HUES6 (cell line): ENCODE data around the gene FAM3B.

Experiments
- H3K27ac ChIP-seq: 2 replicates; pipeline ENCODE4 v1.7.0; 2013; ENCODE audit warnings: low read depth, mild to moderate bottlenecking, low read length, inconsistent platforms
- H3K27me3 ChIP-seq: 2 replicates; pipeline ENCODE4 v1.6.1; 2013; ENCODE audit warnings: low read length; ENCODE audit not compliant: control insufficient read depth, insufficient read depth
- H3K36me3 ChIP-seq: 2 replicates; pipeline ENCODE4 v1.6.1; 2013; ENCODE audit warnings: low read length; ENCODE audit not compliant: control insufficient read depth, insufficient read depth
- H3K4me1 ChIP-seq: 2 replicates; pipeline ENCODE4 v1.6.1; 2013; ENCODE audit warnings: low read length; ENCODE audit not compliant: control insufficient read depth, insufficient read depth
- H3K4me3 ChIP-seq: 2 replicates; pipeline ENCODE4 v1.5.1; 2013; ENCODE audit warnings: low read depth, low read length
- H3K9ac ChIP-seq: one replicate; pipeline ENCODE4 v1.6.1; 2013; ENCODE audit warnings: mild to moderate bottlenecking, low read length
- H3K9me3 ChIP-seq: 2 replicates; pipeline ENCODE4 v1.6.1; 2013; ENCODE audit warnings: low read depth, low read length; ENCODE audit not compliant: control insufficient read depth, insufficient read depth

The FAM3B gene

GRCh38 chr21:41316200-41317062 lies at the start of gene FAM3B:
TSS of gene FAM3B (plus strand) at chr21:41316801. CDS start at chr21:41316880, 79 bp downstream.
- Histone ChIP-seq H3K27me3 (peaks cover 35% of the 10 kb centered on the region), H3K27ac (no peak within 1 kb of the TSS), H3K9me3 (no peaks in the 10 kb centered on the region), H3K4me3 (peak within 1 kb of the TSS; percentile 71), H3K9ac (peak within 1 kb of the TSS; percentile 44), H3K4me1 (peaks cover 7% of the 10 kb centered on the region), H3K36me3 (no peaks in the 10 kb centered on the region)

- H3K9me3 ChIP-seq, result peaks cover 10% of the 10 kb centered on the region; the same call in 1 of the 2 replicates
- H3K4me1 ChIP-seq, result no peaks in the 10 kb centered on the region
- no peak overlapping the region for H3K4me3 ChIP-seq
- H3K27me3 ChIP-seq, result no peaks in the 10 kb centered on the region
- no peaks in the 10 kb centered on the region; the same call in 1 of the 2 replicates for H3K36me3 ChIP-seq
- no peak overlapping the region for H3K27ac ChIP-seq
- H3K9ac ChIP-seq, result no peak overlapping the region
Observed at GRCh38 chr21:41267346-41267745, 49.3 kb upstream of the FAM3B start.

GRCh38 chr21:41269535-41269934 lies 47.1 kb upstream of the FAM3B start:
- peaks cover 26% of the 10 kb centered on the region for H3K9me3 ChIP-seq
- H3K4me1 ChIP-seq, result no peaks in the 10 kb centered on the region
- H3K27ac ChIP-seq, result no peak overlapping the region
- H3K4me3 ChIP-seq, result no peak overlapping the region
- no peaks in the 10 kb centered on the region; the same call in 1 of the 2 replicates for H3K36me3 ChIP-seq
- H3K27me3 ChIP-seq, result no peaks in the 10 kb centered on the region
- H3K9ac ChIP-seq, result no peak overlapping the region

GRCh38 chr21:41277196-41277595 lies 39.4 kb upstream of the FAM3B start:
- H3K27ac ChIP-seq, result no peak overlapping the region

GRCh38 chr21:41277846-41278245 lies 38.8 kb upstream of the FAM3B start:
- H3K27me3 ChIP-seq, result no peaks in the 10 kb centered on the region
- peaks cover 12% of the 10 kb centered on the region; the same call in 1 of the 2 replicates for H3K4me1 ChIP-seq
- 0 out of 2 replicates have a peak, but pooled peaks cover 7% of the 10 kb centered on the region for H3K36me3 ChIP-seq
- H3K9me3 ChIP-seq, result peaks cover 12% of the 10 kb centered on the region; the same call in 1 of the 2 replicates
- no peak overlapping the region for H3K4me3 ChIP-seq
- no peak overlapping the region for H3K9ac ChIP-seq
- H3K27ac ChIP-seq, result no peak overlapping the region

More at GRCh38 chr21:41277196-41277595, 39.4 kb upstream of the FAM3B start:
- Histone ChIP-seq H3K4me3 (no peak overlapping the region), H3K36me3 (0 out of 2 replicates have a peak, but pooled peaks cover 7% of the 10 kb centered on the region), H3K9ac (no peak overlapping the region), H3K4me1 (peaks cover 8% of the 10 kb centered on the region; the same call in 1 of the 2 replicates), H3K9me3 (peaks cover 18% of the 10 kb centered on the region), H3K27me3 (no peaks in the 10 kb centered on the region)

GRCh38 chr21:41280115-41280919 lies 36.3 kb upstream of the FAM3B start:
- Histone ChIP-seq H3K9me3 (no peaks in the 10 kb centered on the region), H3K27me3 (no peaks in the 10 kb centered on the region), H3K4me1 (peaks cover 14% of the 10 kb centered on the region; the same call in 1 of the 2 replicates), H3K9ac (no peak overlapping the region), H3K4me3 (no peak overlapping the region), H3K27ac (no peak overlapping the region), H3K36me3 (0 out of 2 replicates have a peak, but pooled peaks cover 3% of the 10 kb centered on the region)

- Histone ChIP-seq H3K27me3 (no peaks in the 10 kb centered on the region), H3K4me3 (no peak overlapping the region), H3K9me3 (no peaks in the 10 kb centered on the region), H3K4me1 (peaks cover 14% of the 10 kb centered on the region; the same call in 1 of the 2 replicates), H3K27ac (no peak overlapping the region), H3K9ac (no peak overlapping the region), H3K36me3 (no peaks in the 10 kb centered on the region)
Observed at GRCh38 chr21:41282412-41282811, 34.2 kb upstream of the FAM3B start.

- no peak overlapping the region for H3K4me3 ChIP-seq
- no peaks in the 10 kb centered on the region for H3K27me3 ChIP-seq
- no peaks in the 10 kb centered on the region for H3K36me3 ChIP-seq
- no peak overlapping the region for H3K27ac ChIP-seq
- H3K9ac ChIP-seq, result no peak overlapping the region
- no peaks in the 10 kb centered on the region for H3K9me3 ChIP-seq
- 0 out of 2 replicates have a peak, but pooled peaks cover 6% of the 10 kb centered on the region for H3K4me1 ChIP-seq
Observed at GRCh38 chr21:41283211-41283818, 33.3 kb upstream of the FAM3B start.

- no peak overlapping the region for H3K9ac ChIP-seq
- H3K27me3 ChIP-seq, result peaks cover 7% of the 10 kb centered on the region; the same call in 1 of the 2 replicates
- H3K9me3 ChIP-seq, result peaks cover 12% of the 10 kb centered on the region; the same call in 1 of the 2 replicates
- no peaks in the 10 kb centered on the region for H3K4me1 ChIP-seq
- H3K4me3 ChIP-seq, result no peak overlapping the region
- H3K27ac ChIP-seq, result no peak overlapping the region
- H3K36me3 ChIP-seq, result no peaks in the 10 kb centered on the region
Observed at GRCh38 chr21:41289431-41289830, 27.2 kb upstream of the FAM3B start.

GRCh38 chr21:41290106-41290799 lies 26.3 kb upstream of the FAM3B start:
- Histone ChIP-seq H3K4me3 (peak overlapping the region; percentile 14; the same call in 1 of the 2 replicates), H3K27ac (no peak overlapping the region), H3K27me3 (peaks cover 7% of the 10 kb centered on the region; the same call in 1 of the 2 replicates), H3K4me1 (no peaks in the 10 kb centered on the region), H3K9ac (no peak overlapping the region), H3K36me3 (no peaks in the 10 kb centered on the region), H3K9me3 (peaks cover 12% of the 10 kb centered on the region; the same call in 1 of the 2 replicates)
